Midbrain (tissue), 1 donor: Measurements from ENCODE around the gene KIAA0232.
"Not testable (repeated sequence)": the region's sequence is repeated elsewhere in the genome, so short reads cannot be mapped to it uniquely, and the experiment has no call there.

Experiments
- DNase-seq: peaks from one replicate; lab custom pipeline; 2025; lab: John Stamatoyannopoulos, UW

KIAA0232 gene

GRCh38 chr4:6812766-6813165, 30.2 kb downstream of the KIAA0232 start:
- DNase-seq = no peak

GRCh38 chr4:6813725-6814124, 31.2 kb downstream of the KIAA0232 start:
- no peak for DNase-seq

DNA sequence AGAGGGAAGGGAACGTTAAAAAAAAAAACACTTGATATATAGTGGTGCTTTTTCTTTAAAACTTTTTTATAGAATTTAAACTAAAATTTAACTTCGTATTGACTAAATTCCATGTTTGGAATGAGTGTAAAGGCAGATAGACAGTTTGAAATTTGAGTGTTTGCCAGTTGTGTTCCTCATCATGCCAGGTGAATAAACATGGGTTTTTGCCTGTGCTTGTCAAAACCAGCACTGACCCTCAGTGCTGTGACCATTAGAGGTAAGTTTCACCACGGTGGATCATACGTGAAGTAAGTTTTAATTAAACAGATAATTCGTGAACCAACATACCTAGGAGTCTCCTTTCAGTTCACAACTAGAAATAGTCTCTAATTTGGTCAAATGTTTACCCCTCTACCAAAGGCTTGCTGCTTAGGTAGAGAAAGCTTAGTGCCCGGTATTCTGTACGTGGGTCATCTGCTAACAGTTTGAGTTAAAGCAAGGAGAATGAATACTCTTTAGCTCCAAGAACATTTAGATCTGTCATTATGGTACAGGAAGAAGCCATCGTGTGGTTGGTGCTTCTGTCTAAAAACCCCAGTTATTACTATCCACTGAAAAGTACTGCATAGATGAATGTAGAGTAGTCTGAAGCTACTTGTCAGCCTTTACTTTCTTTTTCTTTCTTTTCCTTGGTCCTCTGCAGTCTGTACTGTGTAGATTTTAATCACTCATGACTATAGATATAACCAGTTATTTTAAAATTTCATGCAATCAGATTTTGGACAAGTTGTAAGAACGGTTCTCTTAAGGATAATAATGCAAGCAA, 32.7 kb downstream of the KIAA0232 start:
- DNase-seq = no peak

DNA sequence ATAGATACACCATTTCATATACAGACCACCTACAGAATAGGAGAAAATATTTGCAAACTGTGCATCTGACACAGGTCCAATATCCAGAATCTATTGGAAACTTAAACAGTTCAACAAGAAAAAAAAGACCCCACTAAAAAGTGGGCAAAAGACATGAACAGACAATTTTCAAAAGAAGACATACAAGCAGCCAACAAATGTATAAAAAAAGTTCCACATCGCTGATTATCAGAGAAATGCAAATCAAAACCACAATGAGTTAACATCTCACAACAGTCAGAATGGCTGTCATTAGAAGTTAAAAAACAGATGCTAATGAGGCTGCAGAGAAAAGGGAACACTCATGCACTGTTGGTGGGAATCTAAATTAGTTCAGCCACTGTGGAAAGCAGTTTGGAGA, 36.8 kb downstream of the KIAA0232 start:
- no peak for DNase-seq

- DNase-seq = no peak
These were observed 38.2 kb downstream of the KIAA0232 start for GRCh38 chr4:6820695-6821094.

DNA sequence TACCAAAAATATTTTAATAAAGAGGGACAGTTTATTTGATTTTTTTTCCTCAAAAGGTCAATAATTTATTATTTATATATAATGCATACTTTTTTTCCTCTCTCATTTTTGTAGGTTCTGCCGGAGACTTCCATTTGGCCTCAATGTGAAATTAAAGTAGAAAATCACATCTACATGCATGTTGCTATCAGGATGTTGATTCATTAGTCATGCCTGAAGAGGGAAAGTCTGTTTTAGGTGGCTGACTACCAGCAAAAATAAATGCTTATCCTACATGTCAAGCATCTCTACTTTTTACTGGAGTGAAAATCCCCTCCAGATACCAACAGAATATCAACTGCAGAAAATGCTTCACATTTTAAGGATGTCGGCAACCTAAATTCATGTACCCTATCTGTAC, 41.5 kb downstream of the KIAA0232 start:
- DNase-seq = no peak

DNA sequence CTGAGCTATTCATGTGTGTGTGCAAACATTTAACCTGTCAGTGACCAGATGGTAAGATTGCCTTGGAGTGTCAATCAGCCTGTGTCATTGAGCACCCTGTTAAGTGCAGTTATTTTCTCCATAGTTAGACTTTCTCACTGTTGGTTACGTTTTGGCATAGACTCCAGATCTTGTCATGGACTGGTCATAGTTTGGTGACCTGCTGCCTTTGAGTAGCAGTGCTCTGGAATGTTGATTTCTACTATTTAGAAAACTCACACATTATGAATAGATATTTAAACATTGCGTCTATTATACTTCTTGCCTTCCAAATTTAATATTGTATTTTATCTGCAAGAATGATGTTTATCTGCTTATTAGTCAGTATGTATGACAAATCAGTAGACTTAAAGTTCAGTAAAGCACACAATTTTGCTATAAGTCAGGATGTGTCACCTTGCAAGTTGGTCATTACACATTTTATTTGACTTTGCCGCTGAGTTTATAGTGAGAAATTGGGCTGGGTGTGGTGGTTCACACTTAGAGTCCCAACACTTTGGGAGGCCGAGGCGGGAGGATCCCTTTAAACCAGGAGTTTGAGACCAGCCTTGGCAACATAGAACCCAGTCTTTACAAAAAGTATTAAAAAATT, 42.4 kb downstream of the KIAA0232 start:
- no peak for DNase-seq

- DNase-seq = no peak
These were observed 42.9 kb downstream of the KIAA0232 start for GRCh38 chr4:6825403-6825802.

- DNase-seq = no peak
These were observed 44.4 kb downstream of the KIAA0232 start for GRCh38 chr4:6826781-6827508.

DNA sequence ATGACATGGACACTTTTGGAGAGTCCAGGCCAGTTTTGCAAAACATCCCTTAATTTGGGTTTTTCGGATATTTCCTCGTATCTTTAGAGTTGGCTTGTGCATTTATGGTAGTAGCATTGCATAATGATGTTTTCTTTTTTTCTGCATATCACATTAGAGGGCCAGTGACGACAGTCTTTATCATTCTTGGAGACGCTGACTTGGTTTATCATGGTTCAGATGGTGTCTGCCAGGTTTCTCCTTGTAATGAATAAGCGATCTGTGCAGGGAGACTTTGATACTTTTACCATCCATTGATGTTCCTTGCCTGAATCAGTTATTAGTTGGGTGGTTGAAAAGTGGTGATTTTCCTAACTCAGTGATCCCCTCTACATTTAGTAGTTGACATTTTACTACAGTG, 46.6 kb downstream of the KIAA0232 start:
- no peak for DNase-seq

- DNase-seq = no peak
These were observed 52.3 kb downstream of the KIAA0232 start for GRCh38 chr4:6834867-6835266.

DNA sequence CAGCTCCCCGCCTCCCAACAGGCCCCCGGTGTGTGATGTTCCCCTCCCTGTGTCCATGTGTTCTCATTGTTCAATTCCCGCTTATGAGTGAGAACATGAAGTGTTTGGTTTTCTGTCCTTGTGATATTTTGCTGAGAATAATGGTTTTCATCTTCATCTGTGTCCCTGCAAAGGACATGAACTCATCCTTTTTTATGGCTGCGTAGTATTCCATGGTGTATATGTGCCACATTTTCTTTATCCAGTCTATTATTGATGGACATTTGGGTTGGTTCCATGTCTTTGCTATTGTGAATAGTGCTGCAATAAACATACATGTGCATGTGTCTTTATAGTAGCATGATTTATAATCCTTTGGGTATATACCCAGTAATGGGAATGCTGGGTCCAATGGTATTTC, 53.1 kb downstream of the KIAA0232 start:
- not testable (repeated sequence) for DNase-seq

- DNase-seq = not testable (repeated sequence)
These were observed 54.6 kb downstream of the KIAA0232 start for GRCh38 chr4:6837106-6837505.

GRCh38 chr4:6839579-6839978, 57.1 kb downstream of the KIAA0232 start:
- DNase-seq = no peak

GRCh38 chr4:6840062-6840976, 57.8 kb downstream of the KIAA0232 start:
- DNase-seq = no peak

GRCh38 chr4:6845027-6845426, 62.5 kb downstream of the KIAA0232 start:
- no peak for DNase-seq

DNA sequence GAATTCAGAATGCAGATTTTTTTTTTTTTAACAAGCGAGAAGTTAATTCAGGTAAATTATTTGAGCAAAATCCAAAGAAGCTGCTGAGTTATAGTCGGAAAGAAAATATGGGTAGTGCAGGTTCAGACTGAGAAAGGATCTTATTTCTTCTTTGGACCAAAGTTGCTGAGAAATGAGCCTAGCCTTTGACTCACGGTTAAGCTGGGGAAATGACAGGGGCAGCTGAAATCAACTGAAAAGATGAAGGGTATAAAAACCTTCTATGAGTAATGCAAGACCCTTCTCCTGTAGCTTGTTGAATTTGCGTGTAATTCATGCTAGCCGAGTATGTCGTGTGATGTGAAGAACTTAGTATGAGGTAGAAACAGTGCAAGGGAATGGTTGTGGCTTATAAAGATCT, 63.0 kb downstream of the KIAA0232 start:
- DNase-seq = no peak

- no peak for DNase-seq
These were observed 64.7 kb downstream of the KIAA0232 start for GRCh38 chr4:6847178-6847577.

- DNase-seq = no peak
These were observed 66.3 kb downstream of the KIAA0232 start for GRCh38 chr4:6848717-6849305.

- no peak for DNase-seq
These were observed 67.2 kb downstream of the KIAA0232 start for GRCh38 chr4:6849691-6850090.

GRCh38 chr4:6851431-6851830, 68.9 kb downstream of the KIAA0232 start:
- DNase-seq = no peak

DNA sequence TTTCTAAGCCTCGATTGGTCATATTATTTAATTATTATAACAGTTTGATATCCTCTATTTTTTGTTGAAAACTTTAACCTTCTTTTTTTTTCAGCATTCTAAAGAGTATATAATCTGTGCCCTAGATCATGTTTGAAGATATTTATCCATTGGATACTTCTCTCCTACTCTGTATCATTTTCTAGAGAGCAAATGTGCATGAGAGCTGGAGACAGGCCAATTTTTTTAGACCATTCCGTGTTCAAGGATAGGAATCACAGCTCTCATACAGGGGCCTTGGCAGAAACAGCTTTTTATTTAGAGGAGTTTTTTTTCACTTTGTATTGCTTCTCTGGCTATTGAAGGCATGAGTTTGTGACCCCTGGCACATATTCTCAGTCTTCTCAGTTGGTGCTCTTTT, 69.4 kb downstream of the KIAA0232 start:
- DNase-seq = no peak
